A549 (cell line): Measurements from ENCODE around the gene EFTUD2. TPM values are rescaled to one million over a fixed set of nuclear protein-coding genes. Genes with fewer than 3 reads are reported as not detected.

Experiments
- ATAC-seq, 2 experiments: fragments of 200-7000 bp in 1 of 2; fragments of >200 bp in 1 of 2; cut with Nextera tagmentation in 1 of 2; cut with Tn5 transposase in 1 of 2; 3 replicates each; pipeline versions ENCODE4 v1.8.0 to v1.9.1; 2018 to 2020; ENCODE audit warnings: mild to moderate bottlenecking in 1 of 2, moderate library complexity in 1 of 2
- CTCF ChIA-PET: fragments of 300-600 bp; sonication (Branson Sonifier 250); formaldehyde crosslinking; extraction: SDS; loops from one replicate; lab custom pipeline; 2021; ENCODE audit warnings: antibody characterized with exemption, inconsistent platforms; lab: Yijun Ruan, JAX
- POLR2A ChIA-PET: fragments of 350-600 bp; formaldehyde crosslinking; extraction: SDS; loops from one replicate; lab custom pipeline; 2021; ENCODE audit warnings: antibody characterized with exemption, inconsistent platforms; lab: Yijun Ruan, JAX
- DNase-seq, 2 experiments: peaks; one replicate each; pipeline versions ENCODE4 v3.0.0 to v3.0.0-alpha.2; 2011 to 2016; ENCODE audit warnings: low read depth in 1 of 2, low spot score in 1 of 2
- FAIRE-seq: peaks from 2 replicates; lab custom pipeline; 2011; peaks lifted over from hg19 to GRCh38; lab: Jason Lieb, UNC
- H3K27ac ChIP-seq, 2 experiments: fragments of >200 bp; sonication (Bioruptor Twin); formaldehyde crosslinking; 3 replicates each; pipeline ENCODE4 v1.5.1; 2016 to 2017
- H3K4me1 ChIP-seq: fragments of >200 bp; sonication (Bioruptor Twin); formaldehyde crosslinking; 3 replicates; pipeline ENCODE4 v1.6.1; 2016
- H3K4me2 ChIP-seq: fragments of >200 bp; sonication (Bioruptor Twin); formaldehyde crosslinking; 3 replicates; pipeline ENCODE4 v1.6.1; 2016
- H3K4me3 ChIP-seq: fragments of >200 bp; sonication (Bioruptor Twin); formaldehyde crosslinking; 3 replicates; pipeline ENCODE4 v1.5.1; 2016
- H3K9me3 ChIP-seq: fragments of >200 bp; sonication (Bioruptor Twin); formaldehyde crosslinking; 3 replicates; pipeline ENCODE4 v1.6.1; 2016
- BHLHE40 ChIP-seq: IDR thresholded peaks from 2 replicates; pipeline ENCODE4 v1.6.1; 2012; ENCODE audit warnings: low read depth, low read length, inconsistent platforms
- CBX8 ChIP-seq: fragments of 200-600 bp; sonication (generic); IDR thresholded peaks from 2 replicates; pipeline ENCODE4 v1.6.1; 2016
- CHD2 ChIP-seq: fragments of 150-350 bp; IDR thresholded peaks from 2 replicates; pipeline ENCODE4 v1.6.1; 2014; ENCODE audit warnings: low read length; ENCODE audit not compliant: partially characterized antibody
- CHD4 ChIP-seq: fragments of 200-600 bp; sonication (generic); IDR thresholded peaks from 2 replicates; pipeline ENCODE4 v1.6.1; 2016; ENCODE audit warnings: antibody characterized with exemption, mild to moderate bottlenecking, borderline replicate concordance
- FOSB ChIP-seq: fragments of 250-450 bp; sonication (Bioruptor Pico); IDR thresholded peaks from 2 replicates; pipeline ENCODE4 v1.5.0; 2020; ENCODE audit warnings: mild to moderate bottlenecking, moderate library complexity
- FOSL2 ChIP-seq, 2 experiments: fragments of 450-650 bp in 1 of 2; fragments of >200 bp in 1 of 2; sonication (Bioruptor Twin) in 1 of 2; formaldehyde crosslinking; IDR thresholded peaks; 2 replicates each; pipeline versions ENCODE4 v1.5.0 to v1.6.1; 2016 to 2020; ENCODE audit warnings: mild to moderate bottlenecking in 1 of 2, moderate library complexity in 1 of 2
- GATA3 ChIP-seq: IDR thresholded peaks from 2 replicates; pipeline ENCODE4 v1.6.1; 2012; ENCODE audit warnings: borderline replicate concordance
- HOXA7 ChIP-seq: fragments of 250-450 bp; sonication (Bioruptor Pico); IDR thresholded peaks from 2 replicates; pipeline ENCODE4 v1.5.0; 2020; ENCODE audit warnings: mild to moderate bottlenecking, moderate library complexity
- HOXB5 ChIP-seq: fragments of 250-450 bp; sonication (Bioruptor Pico); IDR thresholded peaks from 2 replicates; pipeline ENCODE4 v1.5.0; 2020; ENCODE audit warnings: mild to moderate bottlenecking, moderate library complexity
- JUN ChIP-seq, 2 experiments: fragments of >200 bp; sonication (Bioruptor Twin); formaldehyde crosslinking; IDR thresholded peaks; 2 replicates in 1 of 2; 3 replicates in 1 of 2; pipeline ENCODE4 v1.6.1; 2016 to 2017
- KDM1A ChIP-seq: fragments of 200-600 bp; sonication (generic); IDR thresholded peaks from 2 replicates; pipeline ENCODE4 v1.6.1; 2016; ENCODE audit warnings: low read depth, mild to moderate bottlenecking
- KDM5A ChIP-seq: fragments of 200-600 bp; sonication (generic); IDR thresholded peaks from 2 replicates; pipeline ENCODE4 v1.6.1; 2016; ENCODE audit warnings: antibody characterized with exemption, mild to moderate bottlenecking
- MAFK ChIP-seq: fragments of 450-650 bp; IDR thresholded peaks from 2 replicates; pipeline ENCODE4 v1.6.1; 2014; ENCODE audit not compliant: partially characterized antibody
- MYC ChIP-seq: IDR thresholded peaks from 2 replicates; pipeline ENCODE4 v1.6.1; 2012; ENCODE audit warnings: mild to moderate bottlenecking, inconsistent platforms, low read length, improper control_type of control experiment, borderline replicate concordance
- NPAS2 ChIP-seq: fragments of 250-450 bp; sonication (Bioruptor Pico); IDR thresholded peaks from 2 replicates; pipeline ENCODE4 v1.8.0; 2022; ENCODE audit warnings: mild to moderate bottlenecking, moderate library complexity, borderline replicate concordance
- NR3C1 ChIP-seq: fragments of >200 bp; sonication (Bioruptor Twin); formaldehyde crosslinking; IDR thresholded peaks from 3 replicates; pipeline ENCODE4 v1.6.1; 2017
- PHF8 ChIP-seq: fragments of 200-600 bp; sonication (generic); IDR thresholded peaks from 2 replicates; pipeline ENCODE4 v1.6.1; 2016; ENCODE audit warnings: low read depth, mild to moderate bottlenecking, antibody characterized with exemption, moderate library complexity, borderline replicate concordance
- POLR2A ChIP-seq: IDR thresholded peaks from 2 replicates; pipeline ENCODE4 v1.6.1; 2012; ENCODE audit warnings: mild to moderate bottlenecking, low read length
- RAD21 ChIP-seq, 2 experiments: fragments of >200 bp in 1 of 2; sonication (Bioruptor Twin) in 1 of 2; formaldehyde crosslinking in 1 of 2; IDR thresholded peaks in 1 of 2; conservative IDR thresholded peaks in 1 of 2; 2 replicates in 1 of 2; 3 replicates in 1 of 2; pipeline ENCODE4 v1.6.1; 2012 to 2018; ENCODE audit warnings: inconsistent platforms in 1 of 2
- RCOR1 ChIP-seq: fragments of 150-350 bp; IDR thresholded peaks from 2 replicates; pipeline ENCODE4 v1.6.1; 2014; ENCODE audit warnings: antibody characterized with exemption, low read length, low read depth
- RNF2 ChIP-seq: fragments of 200-600 bp; sonication (generic); IDR thresholded peaks from 2 replicates; pipeline ENCODE4 v1.6.1; 2016; ENCODE audit warnings: low read depth, mild to moderate bottlenecking, antibody characterized with exemption, moderate library complexity, borderline replicate concordance
- TFCP2L1 ChIP-seq: fragments of 250-450 bp; sonication (Bioruptor Pico); IDR thresholded peaks from 2 replicates; pipeline ENCODE4 v1.5.0; 2021; ENCODE audit warnings: mild to moderate bottlenecking
- ZNF302 ChIP-seq: fragments of 250-450 bp; sonication (Bioruptor Pico); IDR thresholded peaks from 2 replicates; pipeline ENCODE4 v1.9.0; 2021; ENCODE audit warnings: inconsistent platforms, mild to moderate bottlenecking, moderate library complexity
- WGBS: methylation state at CpG from one replicate; pipeline ENCODE4 v1.1.6; 2017; ENCODE audit errors: missing lambda C conversion rate; 5-methylcytosine and 5-hydroxymethylcytosine counted together
- polyA plus RNA-seq, 4 experiments: library from polyadenylated mRNA; depleted of rRNA in 3 of 4; stranded (reverse); fragments of >200 nt; fragmentation: RNase III in 1 of 4; extraction: RNeasy Plus Mini Kit Qiagen cat#74134 plus additional on column Dnase treatment in 1 of 4; gene quantifications; 2 replicates in 3 of 4; 3 replicates in 1 of 4; pipeline ENCODE4 v1.2.3, GENCODE V29; 2011 to 2017
- TF ChIP-seq, protein P1 (sequence below): fragments of 250-450 bp; sonication (Bioruptor Pico); IDR thresholded peaks from 2 replicates; pipeline ENCODE4 v1.5.0; 2021; ENCODE audit warnings: mild to moderate bottlenecking, moderate library complexity, borderline replicate concordance

The EFTUD2 gene
- polyA plus RNA-seq, 2 of the 4 experiments (the other 2 are of a cell fraction), result 224 to 353 TPM

- no peaks in the 10 kb centered on the region for H3K9me3 ChIP-seq
- DNase-seq (no peak), FAIRE-seq (no peak), ATAC-seq (no peak)
- CTCF ChIA-PET, result interaction anchor here (0.6 to 38.3 kb wide), 15 partner anchors 10 to 230 kb away, joined by 3 to 1853 read pairs (median 24); partner anchors contain the start of genes ACBD4, DCAKD, EFTUD2 and KIF18B
- H3K27ac ChIP-seq, result no peak overlapping the region
- peaks cover 8% of the 10 kb centered on the region for H3K4me1 ChIP-seq
- TF ChIP-seq KDM1A (no peak), NR3C1 (no peak)
- no peak overlapping the region for H3K4me2 ChIP-seq
- WGBS, result 85% methylated on average over 6 of the region's 6 CpGs
- H3K4me3 ChIP-seq, result no peak overlapping the region
- POLR2A ChIA-PET, result no interaction called here
Observed at GRCh38 chr17:44922136-44922535, 22.9 kb upstream of the EFTUD2 start.

DNA sequence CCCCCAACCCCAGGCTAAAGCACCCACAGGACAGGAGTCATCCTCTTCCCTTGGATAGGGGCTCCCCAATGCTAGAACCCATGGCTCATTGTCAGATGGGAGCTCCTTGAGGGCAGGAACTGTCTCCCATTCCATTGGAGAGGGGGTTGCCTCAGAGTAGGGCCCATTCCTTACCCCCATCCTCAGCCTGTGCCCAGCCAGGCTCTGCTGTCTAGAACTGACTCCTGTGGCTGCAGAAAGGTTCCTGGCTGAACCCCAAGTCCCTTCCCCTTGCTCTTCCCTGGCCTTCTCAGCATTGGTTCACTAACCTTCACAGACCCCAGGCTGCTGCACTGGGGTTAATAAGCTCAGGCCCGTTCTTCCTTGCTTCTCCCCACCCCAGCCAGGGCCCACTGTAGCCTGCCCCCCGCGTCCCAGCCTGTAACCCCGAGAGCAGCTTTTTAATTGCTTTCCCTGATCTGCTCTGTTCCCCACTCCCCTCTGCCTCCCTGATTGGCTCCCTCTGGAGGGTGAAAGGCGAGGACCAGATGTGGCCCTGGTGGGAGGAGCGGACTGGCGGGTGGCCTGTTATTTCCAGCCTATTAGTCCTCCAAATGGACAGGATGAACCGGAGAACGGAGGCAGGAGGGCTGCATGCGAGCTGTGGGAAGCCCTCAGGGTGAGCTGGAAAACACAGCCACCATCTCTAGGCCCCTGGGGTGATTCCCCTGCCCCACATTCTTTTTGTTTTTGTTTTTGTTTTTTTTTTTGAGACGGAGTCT lies 22.1 kb upstream of the EFTUD2 start:
- ATAC-seq (peak in 1 of 2 experiments; percentile 1; a peak in 1 of 6 replicates), DNase-seq (no peak), FAIRE-seq (no peak)
- 79% methylated on average over 11 of the region's 11 CpGs for WGBS
- H3K27ac ChIP-seq, result peak overlapping the region in 1 of 2 experiments; percentile 80; a peak in 2 of 6 replicates
- POLR2A ChIA-PET, result interaction anchor here (1.1 to 2.2 kb wide), 2 partner anchors 98 to 100 kb away, joined by 3 to 12 read pairs; no protein-coding TSS in a partner anchor
- H3K4me2 ChIP-seq, result no peak overlapping the region
- H3K9me3 ChIP-seq, result no peaks in the 10 kb centered on the region
- CTCF ChIA-PET, result interaction anchor here (0.8 to 38.3 kb wide), 26 partner anchors 10 to 286 kb away, joined by 3 to 1853 read pairs (median 11); partner anchors contain the start of genes ACBD4, C1QL1, DCAKD and EFTUD2
- TF ChIP-seq JUN (IDR thresholded peaks at IDR 0.05) (no peak), KDM5A (no peak), RAD21 (conservative IDR thresholded peaks at IDR 0.05 in 1 of 2, IDR thresholded peaks at IDR 0.05 in 1 of 2) (no peak), NPAS2 (CRISPR knock-in tag) (no peak), POLR2A (no peak), FOSL2 (IDR thresholded peaks at IDR 0.05) (no peak), FOSL2 (CRISPR knock-in tag; IDR thresholded peaks at IDR 0.05) (no peak), MAFK (no peak), FOSB (CRISPR knock-in tag) (no peak)
- H3K4me1 ChIP-seq, result peaks cover 17% of the 10 kb centered on the region
- H3K4me3 ChIP-seq, result no peak overlapping the region

GRCh38 chr17:44920565-44920940 lies 21.3 kb upstream of the EFTUD2 start:
- ATAC-seq (peak; percentile 1; a peak in 1 of 6 replicates), DNase-seq (no peak), FAIRE-seq (no peak)
- H3K9me3 ChIP-seq, result no peaks in the 10 kb centered on the region
- peak overlapping the region in 1 of 2 experiments; percentile 80; a peak in 3 of 6 replicates for H3K27ac ChIP-seq
- 89% methylated on average over 7 of the region's 7 CpGs for WGBS
- no peak overlapping the region for H3K4me3 ChIP-seq
- CTCF ChIA-PET, result interaction anchor here (0.7 to 38.3 kb wide), 37 partner anchors 9 to 287 kb away, joined by 3 to 1853 read pairs (median 8); partner anchors contain the start of genes ACBD4, C1QL1, DCAKD and EFTUD2
- 0 out of 2 replicates have a peak, but pooled peaks have one; percentile 15 for TF ChIP-seq CHD4
- no peak for TF ChIP-seq RCOR1
- H3K4me2 ChIP-seq, result no peak overlapping the region
- H3K4me1 ChIP-seq, result peaks cover 23% of the 10 kb centered on the region
- POLR2A ChIA-PET, result interaction anchor here (1.0 to 2.2 kb wide), 3 partner anchors 99 to 103 kb away, joined by 3 to 12 read pairs (median 3); no protein-coding TSS in a partner anchor

GRCh38 chr17:44919885-44920564 lies 20.8 kb upstream of the EFTUD2 start:
- H3K4me2 ChIP-seq, result 0 out of 3 replicates have a peak overlapping the region, but pooled peaks have one; percentile 3
- peaks cover 23% of the 10 kb centered on the region for H3K4me1 ChIP-seq
- WGBS, result 13% methylated on average over 9 of the region's 9 CpGs
- H3K4me3 ChIP-seq, result no peak overlapping the region
- peak; percentile 89 to 97 for DNase-seq
- ChIA-PET CTCF (interaction anchor here (0.6 to 38.3 kb wide), 40 partner anchors 8 to 287 kb away, joined by 3 to 1853 read pairs (median 6); partner anchors contain the start of genes ACBD4, C1QL1, DCAKD and EFTUD2), POLR2A (interaction anchor here (1.0 to 2.2 kb wide), 3 partner anchors 99 to 103 kb away, joined by 3 to 12 read pairs (median 3); no protein-coding TSS in a partner anchor)
- H3K9me3 ChIP-seq, result no peaks in the 10 kb centered on the region
- peak; percentile 85 to 90 for ATAC-seq
- peak; percentile 99 for FAIRE-seq
- H3K27ac ChIP-seq, result peak overlapping the region; percentile 14 to 80; a peak in 4 of 6 replicates
- TF ChIP-seq KDM1A (peak; percentile 91), HOXB5 (CRISPR knock-in tag) (no peak), PHF8 (no peak), CBX8 (no peak), GATA3 (no peak), RNF2 (no peak), CHD4 (peak; percentile 87), TFCP2L1 (CRISPR knock-in tag) (no peak), BHLHE40 (no peak), HOXA7 (CRISPR knock-in tag) (no peak), MYC (no peak), ZNF302 (CRISPR knock-in tag) (no peak), CHD2 (no peak)
- TF ChIP-seq, protein P1, sequence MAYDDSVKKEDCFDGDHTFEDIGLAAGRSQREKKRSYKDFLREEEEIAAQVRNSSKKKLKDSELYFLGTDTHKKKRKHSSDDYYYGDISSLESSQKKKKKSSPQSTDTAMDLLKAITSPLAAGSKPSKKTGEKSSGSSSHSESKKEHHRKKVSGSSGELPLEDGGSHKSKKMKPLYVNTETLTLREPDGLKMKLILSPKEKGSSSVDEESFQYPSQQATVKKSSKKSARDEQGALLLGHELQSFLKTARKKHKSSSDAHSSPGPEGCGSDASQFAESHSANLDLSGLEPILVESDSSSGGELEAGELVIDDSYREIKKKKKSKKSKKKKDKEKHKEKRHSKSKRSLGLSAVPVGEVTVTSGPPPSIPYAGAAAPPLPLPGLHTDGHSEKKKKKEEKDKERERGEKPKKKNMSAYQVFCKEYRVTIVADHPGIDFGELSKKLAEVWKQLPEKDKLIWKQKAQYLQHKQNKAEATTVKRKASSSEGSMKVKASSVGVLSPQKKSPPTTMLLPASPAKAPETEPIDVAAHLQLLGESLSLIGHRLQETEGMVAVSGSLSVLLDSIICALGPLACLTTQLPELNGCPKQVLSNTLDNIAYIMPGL (CRISPR knock-in tag), result no peak
